AML-193 (cell line): ENCODE data around the gene POLD1.
"Not testable (repeated sequence)": the region's sequence is repeated elsewhere in the genome, so short reads cannot be mapped to it uniquely, and the experiment has no call there.

ENCODE experiments used
- DNase-seq, 2 experiments: peaks; one replicate each; lab custom pipeline; 2025; lab: John Stamatoyannopoulos, UW

POLD1 gene

DNA sequence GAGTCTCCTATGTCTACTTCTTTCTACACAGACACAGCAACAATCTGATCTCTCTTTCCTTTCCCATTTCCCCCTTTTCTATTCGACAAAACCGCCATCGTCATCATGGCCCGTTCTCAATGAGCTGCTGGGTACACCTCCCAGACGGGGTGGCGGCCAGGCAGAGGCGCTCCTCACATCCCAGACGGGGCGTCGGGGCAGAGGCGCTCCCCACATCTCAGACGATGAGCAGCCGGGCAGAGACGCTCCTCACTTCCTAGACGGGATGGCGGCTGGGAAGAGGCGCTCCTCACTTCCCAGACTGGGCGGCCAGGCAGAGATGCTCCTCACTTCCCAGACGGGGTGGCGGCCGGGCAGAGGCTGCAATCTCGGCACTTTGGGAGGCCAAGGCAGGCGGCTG is 6.8 kb downstream of the POLD1 start:
- not testable (repeated sequence) for DNase-seq

DNA sequence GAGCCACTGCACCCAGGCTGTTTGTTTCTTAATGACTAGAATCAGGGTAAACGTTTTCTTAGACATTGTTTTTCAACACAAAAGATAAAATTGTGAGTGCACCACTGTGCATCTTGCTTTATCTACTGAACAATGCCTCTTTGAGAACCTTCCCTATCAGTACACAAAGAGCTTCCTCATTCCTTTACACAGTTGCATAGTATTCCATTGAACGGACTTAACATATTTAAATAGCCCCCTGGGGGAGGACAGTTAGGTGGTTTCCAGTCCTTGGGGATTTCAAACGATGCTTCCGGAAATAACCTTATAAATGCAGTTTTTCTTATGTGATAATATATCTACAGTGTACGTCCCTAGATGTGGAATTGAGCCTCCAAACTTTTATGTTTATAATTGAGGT is 8.6 kb downstream of the POLD1 start:
- no peak for DNase-seq

- DNase-seq, result no peak
Observed at GRCh38 chr19:50393589-50393988, 9.4 kb downstream of the POLD1 start.

GRCh38 chr19:50394017-50394416 is 9.9 kb downstream of the POLD1 start:
- DNase-seq, result no peak

DNA sequence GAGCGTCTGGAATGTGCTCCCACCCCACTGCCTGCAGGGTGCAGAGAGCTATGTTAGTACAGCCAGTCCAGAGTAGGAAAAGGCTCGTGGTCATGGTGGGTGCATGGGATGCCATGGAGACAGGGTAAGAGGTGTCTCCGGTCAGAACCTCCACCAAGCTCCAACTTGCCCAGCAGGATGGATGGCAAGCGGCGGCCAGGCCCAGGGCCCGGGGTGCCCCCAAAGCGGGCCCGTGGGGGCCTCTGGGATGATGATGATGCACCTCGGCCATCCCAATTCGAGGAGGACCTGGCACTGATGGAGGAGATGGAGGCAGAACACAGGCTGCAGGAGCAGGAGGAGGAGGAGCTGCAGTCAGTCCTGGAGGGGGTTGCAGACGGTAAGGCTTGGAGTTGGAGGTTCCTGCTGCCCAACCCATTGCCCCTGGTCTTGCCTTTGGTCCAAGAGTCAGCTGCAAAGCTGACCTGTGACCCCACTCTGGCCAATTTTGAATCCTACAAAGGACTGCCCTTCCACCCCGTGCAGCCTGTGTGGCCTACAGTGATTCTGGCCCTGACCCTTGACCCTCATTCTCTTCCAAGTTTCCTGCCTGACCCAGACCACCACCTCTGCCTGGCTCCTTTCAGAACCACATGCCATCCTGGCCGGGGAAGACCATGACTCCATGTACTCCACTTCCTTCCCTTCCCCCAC is 14.7 kb downstream of the POLD1 start:
- DNase-seq, result no peak

- no peak for DNase-seq
Observed at GRCh38 chr19:50399368-50399745, 15.2 kb downstream of the POLD1 start.

- no peak for DNase-seq
Observed at GRCh38 chr19:50401605-50402450, 17.7 kb downstream of the POLD1 start.

- no peak for DNase-seq
Observed at GRCh38 chr19:50402544-50403301, 18.6 kb downstream of the POLD1 start.

- DNase-seq, result no peak
Observed at GRCh38 chr19:50406156-50406820, 22.1 kb downstream of the POLD1 start.

DNA sequence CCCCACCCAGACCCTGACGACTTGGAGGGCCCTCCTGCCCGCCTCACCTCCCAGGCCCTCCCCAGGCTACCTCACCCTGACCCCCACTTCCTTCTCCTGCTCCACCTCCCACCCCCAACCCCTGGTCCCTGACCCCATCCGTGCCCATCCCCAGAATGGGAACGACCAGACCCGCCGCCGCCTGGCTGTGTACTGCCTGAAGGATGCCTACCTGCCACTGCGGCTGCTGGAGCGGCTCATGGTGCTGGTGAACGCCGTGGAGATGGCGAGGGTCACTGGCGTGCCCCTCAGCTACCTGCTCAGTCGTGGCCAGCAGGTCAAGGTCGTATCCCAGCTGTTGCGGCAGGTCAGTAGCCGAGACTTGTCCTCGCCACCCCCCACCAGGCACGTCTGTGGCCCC is 22.7 kb downstream of the POLD1 start:
- DNase-seq, result no peak

GRCh38 chr19:50409347-50409746 is 25.2 kb downstream of the POLD1 start:
- DNase-seq, result no peak

GRCh38 chr19:50410109-50410508 is 26.0 kb downstream of the POLD1 start:
- no peak for DNase-seq

- DNase-seq, result no peak
Observed at GRCh38 chr19:50412419-50412818, 28.3 kb downstream of the POLD1 start.

DNA sequence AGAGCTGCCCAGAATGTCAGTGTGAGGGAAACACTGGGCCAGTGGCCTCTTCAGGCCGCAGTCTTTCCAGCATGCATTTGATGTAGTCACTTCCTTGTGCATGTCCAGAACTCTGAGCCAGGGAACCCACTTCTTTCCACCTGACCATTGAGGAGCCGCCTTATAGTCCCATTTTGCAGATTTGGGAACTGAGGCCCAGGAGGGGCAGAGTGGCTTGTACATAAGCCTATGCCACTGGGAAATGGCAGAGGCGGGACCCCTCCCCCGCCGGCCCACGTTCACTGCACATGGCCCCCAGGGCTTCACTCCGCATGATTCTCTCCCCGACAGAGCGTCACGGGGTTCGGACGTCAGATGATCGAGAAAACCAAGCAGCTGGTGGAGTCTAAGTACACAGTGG is 28.9 kb downstream of the POLD1 start:
- DNase-seq, result no peak

- no peak for DNase-seq
Observed at GRCh38 chr19:50413531-50413930, 29.4 kb downstream of the POLD1 start.

DNA sequence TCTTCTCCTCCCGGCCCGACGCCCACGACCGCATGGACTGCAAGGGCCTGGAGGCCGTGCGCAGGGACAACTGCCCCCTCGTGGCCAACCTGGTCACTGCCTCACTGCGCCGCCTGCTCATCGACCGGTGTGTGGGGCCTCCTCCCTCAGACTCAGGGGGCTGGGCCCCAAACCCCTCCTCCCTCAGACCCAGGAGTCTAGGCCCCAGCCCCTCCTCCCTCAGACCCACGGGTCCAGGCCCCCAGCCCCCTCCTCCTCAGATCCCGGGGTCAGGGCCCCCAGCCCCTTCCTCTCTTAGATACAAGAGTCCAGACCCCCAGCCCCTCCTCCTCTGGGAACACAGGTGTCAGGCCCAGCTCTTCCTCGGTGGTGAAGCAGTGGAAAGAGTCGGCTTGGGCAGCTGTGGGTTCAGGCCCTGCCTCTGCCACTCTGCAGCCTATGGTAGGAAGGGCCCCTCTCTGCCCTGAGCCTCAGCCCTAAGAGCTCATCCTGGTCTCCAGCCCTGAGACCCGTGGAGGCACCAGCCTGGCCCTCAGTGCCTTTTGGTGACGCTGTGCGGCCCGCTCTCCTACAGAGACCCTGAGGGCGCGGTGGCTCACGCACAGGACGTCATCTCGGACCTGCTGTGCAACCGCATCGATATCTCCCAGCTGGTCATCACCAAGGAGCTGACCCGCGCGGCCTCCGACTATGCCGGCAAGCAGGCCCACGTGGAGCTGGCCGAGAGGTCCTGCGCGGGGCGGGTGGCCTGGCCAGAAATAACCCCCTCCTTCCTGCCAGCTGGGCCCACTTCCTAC is 30.9 kb downstream of the POLD1 start:
- DNase-seq, result peak in 1 of 2 experiments; percentile 3

- no peak for DNase-seq
Observed at GRCh38 chr19:50415661-50416033, 31.5 kb downstream of the POLD1 start.

DNA sequence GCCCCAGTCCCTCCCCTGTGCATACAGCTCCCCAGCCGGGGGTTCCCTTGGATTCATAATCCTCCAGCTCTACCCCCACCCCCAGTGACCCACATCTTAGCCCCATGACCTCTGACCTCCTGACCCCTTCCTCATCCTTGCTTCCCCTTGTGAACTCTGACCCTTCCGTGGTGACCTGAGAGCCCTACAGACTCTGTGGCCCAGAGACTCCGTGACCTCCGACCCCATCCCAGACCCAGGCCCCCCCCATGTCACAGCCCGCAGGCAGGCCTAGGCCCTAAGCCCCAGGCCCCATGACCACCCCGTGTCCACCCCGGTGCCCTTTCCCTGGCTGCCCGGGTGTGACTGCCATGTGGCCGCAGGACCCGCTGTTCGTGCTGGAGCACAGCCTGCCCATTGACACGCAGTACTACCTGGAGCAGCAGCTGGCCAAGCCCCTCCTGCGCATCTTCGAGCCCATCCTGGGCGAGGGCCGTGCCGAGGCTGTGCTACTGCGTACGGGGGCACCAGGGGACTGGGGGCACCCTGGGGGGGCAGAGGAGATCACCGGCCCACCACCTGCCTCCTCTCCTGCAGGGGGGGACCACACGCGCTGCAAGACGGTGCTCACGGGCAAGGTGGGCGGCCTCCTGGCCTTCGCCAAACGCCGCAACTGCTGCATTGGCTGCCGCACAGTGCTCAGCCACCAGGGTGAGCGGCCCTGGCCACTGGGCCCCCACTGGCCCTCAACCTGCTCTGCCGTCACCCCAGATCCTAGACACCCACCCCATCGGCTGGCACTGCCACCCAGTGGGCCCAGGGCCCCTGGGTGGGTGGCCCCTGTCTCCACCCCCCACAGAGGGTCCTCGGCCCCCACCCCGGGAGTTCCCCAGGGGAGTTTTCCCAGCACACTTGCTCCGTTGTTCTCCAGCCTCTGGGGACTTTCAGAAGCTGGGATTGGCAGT is 32.2 kb downstream of the POLD1 start:
- no peak for DNase-seq

- no peak for DNase-seq
Observed at GRCh38 chr19:50417111-50418081, 33.2 kb downstream of the POLD1 start.
